ENCODE measurements around the gene CELSR3. TPM values are rescaled to one million over a fixed set of nuclear protein-coding genes. Genes with fewer than 3 reads are reported as not detected.

CELSR3 gene
- polyA plus RNA-seq, 1 experiment = 0.55 TPM

GRCh38 chr3:48684480-48685143 lies 21.9 kb upstream of the CELSR3 start:
- CTCF ChIA-PET = interaction anchor here (0.9 to 2.4 kb wide), 2 partner anchors 21 to 249 kb away, joined by 3 to 10 read pairs; partner anchors contain the start of gene CELSR3
- Histone ChIP-seq H3K4me3 (ENCODE audit: low read depth, low read length) (peak overlapping the region; percentile 94), H3K9me3 (ENCODE audit: control insufficient read depth, insufficient read depth, low read length) (no peaks in the 10 kb centered on the region), H3K27ac (ENCODE audit: low read depth, low read length) (no peak overlapping the region), H3K27me3 (ENCODE audit: control insufficient read depth, insufficient read depth, low read length) (no peaks in the 10 kb centered on the region)
- DNase-seq (ENCODE audit: low read depth, low spot score) = no peak
- POLR2A ChIA-PET = interaction anchor here (0.6 to 1.0 kb wide), 5 partner anchors 16 to 49 kb away, joined by 3 to 6 read pairs (median 4); partner anchors contain the start of gene SLC26A6
- TF ChIP-seq CTCF (IDR thresholded peaks at IDR 0.05; ENCODE audit: low read depth, low read length) = no peak

- peak overlapping the region; percentile 62 for H3K27ac ChIP-seq (ENCODE audit: low read depth, low read length)
- ChIA-PET CTCF (interaction anchor here (2.4 kb wide), 1 partner anchor 20 kb away, joined by 10 read pairs; the partner anchor contains the start of gene CELSR3), POLR2A (interaction anchor here (0.5 to 1.0 kb wide), 5 partner anchors 15 to 391 kb away, joined by 3 to 6 read pairs (median 4); no protein-coding TSS in a partner anchor)
- peak overlapping the region; percentile 94 for H3K4me3 ChIP-seq (ENCODE audit: low read depth, low read length)
- H3K27me3 ChIP-seq (ENCODE audit: control insufficient read depth, insufficient read depth, low read length) = no peaks in the 10 kb centered on the region
- no peaks in the 10 kb centered on the region for H3K9me3 ChIP-seq (ENCODE audit: control insufficient read depth, insufficient read depth, low read length)
- no peak for TF ChIP-seq CTCF (IDR thresholded peaks at IDR 0.05; ENCODE audit: low read depth, low read length)
- no peak for DNase-seq (ENCODE audit: low read depth, low spot score)
Observed at GRCh38 chr3:48684054-48684349, 21.3 kb upstream of the CELSR3 start.

GRCh38 chr3:48682786-48683185 lies 20.1 kb upstream of the CELSR3 start:
- no peak for TF ChIP-seq CTCF (IDR thresholded peaks at IDR 0.05; ENCODE audit: low read depth, low read length)
- Histone ChIP-seq H3K27me3 (ENCODE audit: control insufficient read depth, insufficient read depth, low read length) (no peaks in the 10 kb centered on the region), H3K4me3 (ENCODE audit: low read depth, low read length) (0 out of 2 replicates have a peak overlapping the region, but pooled peaks have one; percentile 94), H3K27ac (ENCODE audit: low read depth, low read length) (no peak overlapping the region), H3K9me3 (ENCODE audit: control insufficient read depth, insufficient read depth, low read length) (no peaks in the 10 kb centered on the region)
- POLR2A ChIA-PET = no interaction called here
- CTCF ChIA-PET = interaction anchor here (2.4 kb wide), 1 partner anchor 19 kb away, joined by 10 read pairs; the partner anchor contains the start of gene CELSR3
- no peak for DNase-seq (ENCODE audit: low read depth, low spot score)

GRCh38 chr3:48681974-48682610 lies 19.4 kb upstream of the CELSR3 start:
- H3K27ac ChIP-seq (ENCODE audit: low read depth, low read length) = no peak overlapping the region
- ChIA-PET CTCF (interaction anchor here (0.5 to 0.6 kb wide), 2 partner anchors 35 to 258 kb away, joined by 3 to 4 read pairs; partner anchors contain the start of gene IP6K2), POLR2A (no interaction called here)
- no peak for DNase-seq (ENCODE audit: low read depth, low spot score)
- no peaks in the 10 kb centered on the region for H3K27me3 ChIP-seq (ENCODE audit: control insufficient read depth, insufficient read depth, low read length)
- no peaks in the 10 kb centered on the region for H3K9me3 ChIP-seq (ENCODE audit: control insufficient read depth, insufficient read depth, low read length)
- no peak overlapping the region for H3K4me3 ChIP-seq (ENCODE audit: low read depth, low read length)
- no peak for TF ChIP-seq CTCF (IDR thresholded peaks at IDR 0.05; ENCODE audit: low read depth, low read length)

- Histone ChIP-seq H3K9me3 (ENCODE audit: control insufficient read depth, insufficient read depth, low read length) (no peaks in the 10 kb centered on the region), H3K4me3 (ENCODE audit: low read depth, low read length) (no peak overlapping the region), H3K27me3 (ENCODE audit: control insufficient read depth, insufficient read depth, low read length) (no peaks in the 10 kb centered on the region), H3K27ac (ENCODE audit: low read depth, low read length) (no peak overlapping the region)
- POLR2A ChIA-PET = no interaction called here
- CTCF ChIA-PET = interaction anchor here (0.5 to 0.8 kb wide), 3 partner anchors 17 to 259 kb away, joined by 3 to 4 read pairs (median 4); partner anchors contain the start of gene IP6K2
- DNase-seq (ENCODE audit: low read depth, low spot score) = no peak
- no peak for TF ChIP-seq CTCF (IDR thresholded peaks at IDR 0.05; ENCODE audit: low read depth, low read length)
Observed at GRCh38 chr3:48681541-48681880, 18.8 kb upstream of the CELSR3 start.
